ENCODE results near the gene ZNF454. TPM values are rescaled to one million over a fixed set of nuclear protein-coding genes. Genes with fewer than 3 reads are reported as not detected.

Gene ZNF454
- total RNA-seq, 1 experiment from 2014 or later: 4.3 TPM

DNA sequence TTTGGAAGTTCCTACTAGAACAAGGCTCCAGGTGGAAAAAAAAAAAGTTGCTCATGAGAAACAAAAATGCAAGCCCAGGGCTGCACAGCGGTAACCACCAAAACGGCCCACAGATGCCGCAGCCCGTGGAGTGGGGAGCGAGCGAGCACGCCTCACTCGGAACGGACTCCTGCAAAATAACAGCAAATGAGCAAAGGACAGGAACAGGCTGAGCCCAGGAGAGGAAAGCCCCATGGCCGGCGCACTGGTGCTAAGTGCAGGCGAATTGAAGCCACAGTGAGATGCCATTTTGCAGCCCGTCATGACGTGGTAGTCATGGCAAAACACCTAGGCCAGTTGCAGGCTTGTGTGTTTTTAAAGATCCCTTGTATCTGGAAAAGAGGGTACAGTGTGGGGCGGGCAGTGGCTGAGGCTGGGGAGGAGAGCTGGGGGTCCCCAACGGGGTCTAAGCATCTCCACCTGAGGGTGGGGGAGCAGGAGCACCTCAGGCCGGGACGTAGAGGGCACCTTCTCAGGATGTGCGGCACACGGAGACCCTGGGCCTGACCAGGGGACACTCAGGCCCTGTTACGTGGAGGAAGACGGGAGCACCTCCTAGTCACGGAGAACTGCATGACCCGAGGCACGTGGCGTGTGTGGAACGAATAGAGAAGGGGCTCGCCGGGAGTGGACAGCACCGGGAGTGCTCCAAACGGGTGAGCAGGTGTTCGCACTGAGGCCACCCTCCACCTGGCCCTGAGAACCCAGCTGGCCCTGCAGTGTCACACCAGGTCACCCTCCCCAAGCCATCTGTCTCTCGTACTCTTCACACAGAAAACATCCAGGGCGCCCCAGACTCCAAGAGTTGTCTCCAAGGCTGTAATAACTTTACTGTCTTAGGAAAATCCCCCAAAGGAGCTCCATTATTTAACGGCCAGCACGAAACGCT lies 43.4 kb downstream of the ZNF454 start (continued):
- TF ChIP-seq TEAD4 (CRISPR knock-in tag; IDR thresholded peaks at IDR 0.05) (no peak), IRF2 (CRISPR knock-in tag; IDR thresholded peaks at IDR 0.05; ENCODE audit: borderline replicate concordance, low read depth) (no peak), ZNF317 (CRISPR knock-in tag; IDR thresholded peaks at IDR 0.05; ENCODE audit: borderline replicate concordance, low read depth) (no peak)
- TF ChIP-seq, protein P1, sequence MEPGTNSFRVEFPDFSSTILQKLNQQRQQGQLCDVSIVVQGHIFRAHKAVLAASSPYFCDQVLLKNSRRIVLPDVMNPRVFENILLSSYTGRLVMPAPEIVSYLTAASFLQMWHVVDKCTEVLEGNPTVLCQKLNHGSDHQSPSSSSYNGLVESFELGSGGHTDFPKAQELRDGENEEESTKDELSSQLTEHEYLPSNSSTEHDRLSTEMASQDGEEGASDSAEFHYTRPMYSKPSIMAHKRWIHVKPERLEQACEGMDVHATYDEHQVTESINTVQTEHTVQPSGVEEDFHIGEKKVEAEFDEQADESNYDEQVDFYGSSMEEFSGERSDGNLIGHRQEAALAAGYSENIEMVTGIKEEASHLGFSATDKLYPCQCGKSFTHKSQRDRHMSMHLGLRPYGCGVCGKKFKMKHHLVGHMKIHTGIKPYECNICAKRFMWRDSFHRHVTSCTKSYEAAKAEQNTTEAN (CRISPR knock-in tag; IDR thresholded peaks at IDR 0.05): no peak
- TF ChIP-seq, protein P2, sequence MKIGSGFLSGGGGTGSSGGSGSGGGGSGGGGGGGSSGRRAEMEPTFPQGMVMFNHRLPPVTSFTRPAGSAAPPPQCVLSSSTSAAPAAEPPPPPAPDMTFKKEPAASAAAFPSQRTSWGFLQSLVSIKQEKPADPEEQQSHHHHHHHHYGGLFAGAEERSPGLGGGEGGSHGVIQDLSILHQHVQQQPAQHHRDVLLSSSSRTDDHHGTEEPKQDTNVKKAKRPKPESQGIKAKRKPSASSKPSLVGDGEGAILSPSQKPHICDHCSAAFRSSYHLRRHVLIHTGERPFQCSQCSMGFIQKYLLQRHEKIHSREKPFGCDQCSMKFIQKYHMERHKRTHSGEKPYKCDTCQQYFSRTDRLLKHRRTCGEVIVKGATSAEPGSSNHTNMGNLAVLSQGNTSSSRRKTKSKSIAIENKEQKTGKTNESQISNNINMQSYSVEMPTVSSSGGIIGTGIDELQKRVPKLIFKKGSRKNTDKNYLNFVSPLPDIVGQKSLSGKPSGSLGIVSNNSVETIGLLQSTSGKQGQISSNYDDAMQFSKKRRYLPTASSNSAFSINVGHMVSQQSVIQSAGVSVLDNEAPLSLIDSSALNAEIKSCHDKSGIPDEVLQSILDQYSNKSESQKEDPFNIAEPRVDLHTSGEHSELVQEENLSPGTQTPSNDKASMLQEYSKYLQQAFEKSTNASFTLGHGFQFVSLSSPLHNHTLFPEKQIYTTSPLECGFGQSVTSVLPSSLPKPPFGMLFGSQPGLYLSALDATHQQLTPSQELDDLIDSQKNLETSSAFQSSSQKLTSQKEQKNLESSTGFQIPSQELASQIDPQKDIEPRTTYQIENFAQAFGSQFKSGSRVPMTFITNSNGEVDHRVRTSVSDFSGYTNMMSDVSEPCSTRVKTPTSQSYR (CRISPR knock-in tag; IDR thresholded peaks at IDR 0.05): no peak
- TF ChIP-seq, protein P3, sequence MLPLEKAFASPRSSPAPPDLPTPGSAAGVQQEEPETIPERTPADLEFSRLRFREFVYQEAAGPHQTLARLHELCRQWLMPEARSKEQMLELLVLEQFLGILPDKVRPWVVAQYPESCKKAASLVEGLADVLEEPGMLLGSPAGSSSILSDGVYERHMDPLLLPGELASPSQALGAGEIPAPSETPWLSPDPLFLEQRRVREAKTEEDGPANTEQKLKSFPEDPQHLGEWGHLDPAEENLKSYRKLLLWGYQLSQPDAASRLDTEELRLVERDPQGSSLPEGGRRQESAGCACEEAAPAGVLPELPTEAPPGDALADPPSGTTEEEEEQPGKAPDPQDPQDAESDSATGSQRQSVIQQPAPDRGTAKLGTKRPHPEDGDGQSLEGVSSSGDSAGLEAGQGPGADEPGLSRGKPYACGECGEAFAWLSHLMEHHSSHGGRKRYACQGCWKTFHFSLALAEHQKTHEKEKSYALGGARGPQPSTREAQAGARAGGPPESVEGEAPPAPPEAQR (CRISPR knock-in tag; IDR thresholded peaks at IDR 0.05): no peak
- TF ChIP-seq, protein P4, sequence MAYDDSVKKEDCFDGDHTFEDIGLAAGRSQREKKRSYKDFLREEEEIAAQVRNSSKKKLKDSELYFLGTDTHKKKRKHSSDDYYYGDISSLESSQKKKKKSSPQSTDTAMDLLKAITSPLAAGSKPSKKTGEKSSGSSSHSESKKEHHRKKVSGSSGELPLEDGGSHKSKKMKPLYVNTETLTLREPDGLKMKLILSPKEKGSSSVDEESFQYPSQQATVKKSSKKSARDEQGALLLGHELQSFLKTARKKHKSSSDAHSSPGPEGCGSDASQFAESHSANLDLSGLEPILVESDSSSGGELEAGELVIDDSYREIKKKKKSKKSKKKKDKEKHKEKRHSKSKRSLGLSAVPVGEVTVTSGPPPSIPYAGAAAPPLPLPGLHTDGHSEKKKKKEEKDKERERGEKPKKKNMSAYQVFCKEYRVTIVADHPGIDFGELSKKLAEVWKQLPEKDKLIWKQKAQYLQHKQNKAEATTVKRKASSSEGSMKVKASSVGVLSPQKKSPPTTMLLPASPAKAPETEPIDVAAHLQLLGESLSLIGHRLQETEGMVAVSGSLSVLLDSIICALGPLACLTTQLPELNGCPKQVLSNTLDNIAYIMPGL (CRISPR knock-in tag; IDR thresholded peaks at IDR 0.05): no peak

DNA sequence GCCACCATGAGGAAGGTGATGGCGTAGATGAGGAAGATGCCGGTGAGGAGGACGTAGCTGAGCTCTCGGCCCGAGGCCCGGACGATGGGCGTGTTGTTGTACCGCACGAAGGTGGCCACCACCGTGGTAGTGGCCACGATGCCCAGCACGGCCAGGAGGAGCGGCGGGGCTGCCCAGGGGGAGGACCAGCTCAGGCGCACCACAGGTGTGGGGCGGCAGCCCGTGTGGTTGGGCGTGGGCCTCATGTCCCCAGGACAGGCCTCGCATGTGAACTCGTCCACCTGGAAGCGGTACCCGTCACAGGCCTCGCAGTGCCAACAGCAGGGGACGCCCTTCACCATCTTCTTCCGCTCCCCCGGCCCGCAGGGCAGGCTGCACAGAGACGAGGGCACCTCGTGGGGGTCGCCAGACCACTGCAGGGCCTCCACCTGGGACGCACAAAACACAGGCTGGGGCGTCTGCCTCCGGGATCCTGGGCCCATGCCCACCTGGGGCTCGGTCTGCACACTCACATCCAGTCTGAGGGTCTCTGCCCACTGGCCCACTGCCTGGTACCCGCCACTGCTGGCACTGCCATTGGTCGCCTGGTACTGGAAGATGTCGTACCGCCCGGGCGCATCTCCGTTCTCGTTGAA lies 45.4 kb downstream of the ZNF454 start:
- Mint-ChIP-seq H3K36me3 (peaks cover 46% of the 10 kb centered on the region), H3K4me1 (no peaks in the 10 kb centered on the region), H3K4me3 (no peak overlapping the region), H3K27me3 (ENCODE audit: low read depth) (peaks cover 23% of the 10 kb centered on the region), H3K27ac (no peak overlapping the region), H3K9me3 (peaks cover 56% of the 10 kb centered on the region)
- POLR2A ChIA-PET: no interaction called here
- no peak for ATAC-seq
- CTCF ChIA-PET: no interaction called here
- DNase-seq (ENCODE audit: low spot score): no peak
- TF ChIP-seq, protein P5, sequence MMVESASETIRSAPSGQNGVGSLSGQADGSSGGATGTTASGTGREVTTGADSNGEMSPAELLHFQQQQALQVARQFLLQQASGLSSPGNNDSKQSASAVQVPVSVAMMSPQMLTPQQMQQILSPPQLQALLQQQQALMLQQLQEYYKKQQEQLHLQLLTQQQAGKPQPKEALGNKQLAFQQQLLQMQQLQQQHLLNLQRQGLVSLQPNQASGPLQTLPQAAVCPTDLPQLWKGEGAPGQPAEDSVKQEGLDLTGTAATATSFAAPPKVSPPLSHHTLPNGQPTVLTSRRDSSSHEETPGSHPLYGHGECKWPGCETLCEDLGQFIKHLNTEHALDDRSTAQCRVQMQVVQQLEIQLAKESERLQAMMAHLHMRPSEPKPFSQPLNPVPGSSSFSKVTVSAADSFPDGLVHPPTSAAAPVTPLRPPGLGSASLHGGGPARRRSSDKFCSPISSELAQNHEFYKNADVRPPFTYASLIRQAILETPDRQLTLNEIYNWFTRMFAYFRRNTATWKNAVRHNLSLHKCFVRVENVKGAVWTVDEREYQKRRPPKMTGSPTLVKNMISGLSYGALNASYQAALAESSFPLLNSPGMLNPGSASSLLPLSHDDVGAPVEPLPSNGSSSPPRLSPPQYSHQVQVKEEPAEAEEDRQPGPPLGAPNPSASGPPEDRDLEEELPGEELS (CRISPR knock-in tag; IDR thresholded peaks at IDR 0.05): no peak
- TF ChIP-seq JAZF1 (CRISPR knock-in tag; IDR thresholded peaks at IDR 0.05) (no peak), ZNF263 (CRISPR knock-in tag; IDR thresholded peaks at IDR 0.05; ENCODE audit: low read depth) (no peak)
- TF ChIP-seq, protein P6, sequence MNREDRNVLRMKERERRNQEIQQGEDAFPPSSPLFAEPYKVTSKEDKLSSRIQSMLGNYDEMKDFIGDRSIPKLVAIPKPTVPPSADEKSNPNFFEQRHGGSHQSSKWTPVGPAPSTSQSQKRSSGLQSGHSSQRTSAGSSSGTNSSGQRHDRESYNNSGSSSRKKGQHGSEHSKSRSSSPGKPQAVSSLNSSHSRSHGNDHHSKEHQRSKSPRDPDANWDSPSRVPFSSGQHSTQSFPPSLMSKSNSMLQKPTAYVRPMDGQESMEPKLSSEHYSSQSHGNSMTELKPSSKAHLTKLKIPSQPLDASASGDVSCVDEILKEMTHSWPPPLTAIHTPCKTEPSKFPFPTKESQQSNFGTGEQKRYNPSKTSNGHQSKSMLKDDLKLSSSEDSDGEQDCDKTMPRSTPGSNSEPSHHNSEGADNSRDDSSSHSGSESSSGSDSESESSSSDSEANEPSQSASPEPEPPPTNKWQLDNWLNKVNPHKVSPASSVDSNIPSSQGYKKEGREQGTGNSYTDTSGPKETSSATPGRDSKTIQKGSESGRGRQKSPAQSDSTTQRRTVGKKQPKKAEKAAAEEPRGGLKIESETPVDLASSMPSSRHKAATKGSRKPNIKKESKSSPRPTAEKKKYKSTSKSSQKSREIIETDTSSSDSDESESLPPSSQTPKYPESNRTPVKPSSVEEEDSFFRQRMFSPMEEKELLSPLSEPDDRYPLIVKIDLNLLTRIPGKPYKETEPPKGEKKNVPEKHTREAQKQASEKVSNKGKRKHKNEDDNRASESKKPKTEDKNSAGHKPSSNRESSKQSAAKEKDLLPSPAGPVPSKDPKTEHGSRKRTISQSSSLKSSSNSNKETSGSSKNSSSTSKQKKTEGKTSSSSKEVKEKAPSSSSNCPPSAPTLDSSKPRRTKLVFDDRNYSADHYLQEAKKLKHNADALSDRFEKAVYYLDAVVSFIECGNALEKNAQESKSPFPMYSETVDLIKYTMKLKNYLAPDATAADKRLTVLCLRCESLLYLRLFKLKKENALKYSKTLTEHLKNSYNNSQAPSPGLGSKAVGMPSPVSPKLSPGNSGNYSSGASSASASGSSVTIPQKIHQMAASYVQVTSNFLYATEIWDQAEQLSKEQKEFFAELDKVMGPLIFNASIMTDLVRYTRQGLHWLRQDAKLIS (CRISPR knock-in tag; IDR thresholded peaks at IDR 0.05; ENCODE audit: borderline replicate concordance): no peak
- TF ChIP-seq, protein P7, sequence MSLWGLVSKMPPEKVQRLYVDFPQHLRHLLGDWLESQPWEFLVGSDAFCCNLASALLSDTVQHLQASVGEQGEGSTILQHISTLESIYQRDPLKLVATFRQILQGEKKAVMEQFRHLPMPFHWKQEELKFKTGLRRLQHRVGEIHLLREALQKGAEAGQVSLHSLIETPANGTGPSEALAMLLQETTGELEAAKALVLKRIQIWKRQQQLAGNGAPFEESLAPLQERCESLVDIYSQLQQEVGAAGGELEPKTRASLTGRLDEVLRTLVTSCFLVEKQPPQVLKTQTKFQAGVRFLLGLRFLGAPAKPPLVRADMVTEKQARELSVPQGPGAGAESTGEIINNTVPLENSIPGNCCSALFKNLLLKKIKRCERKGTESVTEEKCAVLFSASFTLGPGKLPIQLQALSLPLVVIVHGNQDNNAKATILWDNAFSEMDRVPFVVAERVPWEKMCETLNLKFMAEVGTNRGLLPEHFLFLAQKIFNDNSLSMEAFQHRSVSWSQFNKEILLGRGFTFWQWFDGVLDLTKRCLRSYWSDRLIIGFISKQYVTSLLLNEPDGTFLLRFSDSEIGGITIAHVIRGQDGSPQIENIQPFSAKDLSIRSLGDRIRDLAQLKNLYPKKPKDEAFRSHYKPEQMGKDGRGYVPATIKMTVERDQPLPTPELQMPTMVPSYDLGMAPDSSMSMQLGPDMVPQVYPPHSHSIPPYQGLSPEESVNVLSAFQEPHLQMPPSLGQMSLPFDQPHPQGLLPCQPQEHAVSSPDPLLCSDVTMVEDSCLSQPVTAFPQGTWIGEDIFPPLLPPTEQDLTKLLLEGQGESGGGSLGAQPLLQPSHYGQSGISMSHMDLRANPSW (CRISPR knock-in tag; conservative IDR thresholded peaks at IDR 0.05; ENCODE audit: low read depth): no peak
- TF ChIP-seq, protein P8, sequence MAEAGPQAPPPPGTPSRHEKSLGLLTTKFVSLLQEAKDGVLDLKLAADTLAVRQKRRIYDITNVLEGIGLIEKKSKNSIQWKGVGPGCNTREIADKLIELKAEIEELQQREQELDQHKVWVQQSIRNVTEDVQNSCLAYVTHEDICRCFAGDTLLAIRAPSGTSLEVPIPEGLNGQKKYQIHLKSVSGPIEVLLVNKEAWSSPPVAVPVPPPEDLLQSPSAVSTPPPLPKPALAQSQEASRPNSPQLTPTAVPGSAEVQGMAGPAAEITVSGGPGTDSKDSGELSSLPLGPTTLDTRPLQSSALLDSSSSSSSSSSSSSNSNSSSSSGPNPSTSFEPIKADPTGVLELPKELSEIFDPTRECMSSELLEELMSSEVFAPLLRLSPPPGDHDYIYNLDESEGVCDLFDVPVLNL (CRISPR knock-in tag; IDR thresholded peaks at IDR 0.05; ENCODE audit: borderline replicate concordance, low read depth): no peak
